RPMI7951 (cell line): ENCODE measurements around the gene DENND1A. TPM values are rescaled to one million over a fixed set of nuclear protein-coding genes. Genes with fewer than 3 reads are reported as not detected.

Experiments
- DNase-seq: peaks from one replicate; pipeline ENCODE4 v3.0.0-alpha.2; 2012; ENCODE audit warnings: low read depth
- total RNA-seq: library from RNA; depleted of rRNA; stranded (reverse); fragments of >200 nt; shearing (Covaris generic); gene quantifications from 2 replicates; pipeline ENCODE4 v1.2.3, GENCODE V29; 2014

The DENND1A gene
- total RNA-seq, 1 experiment from 2014 or later: 24.0 TPM

GRCh38 chr9:123391946-123392345 is 538.0 kb downstream of the DENND1A start:
- no peak for DNase-seq

GRCh38 chr9:123391233-123391632 is 538.7 kb downstream of the DENND1A start:
- no peak for DNase-seq

- DNase-seq: no peak
Observed at GRCh38 chr9:123390337-123391135, 539.4 kb downstream of the DENND1A start.

DNA sequence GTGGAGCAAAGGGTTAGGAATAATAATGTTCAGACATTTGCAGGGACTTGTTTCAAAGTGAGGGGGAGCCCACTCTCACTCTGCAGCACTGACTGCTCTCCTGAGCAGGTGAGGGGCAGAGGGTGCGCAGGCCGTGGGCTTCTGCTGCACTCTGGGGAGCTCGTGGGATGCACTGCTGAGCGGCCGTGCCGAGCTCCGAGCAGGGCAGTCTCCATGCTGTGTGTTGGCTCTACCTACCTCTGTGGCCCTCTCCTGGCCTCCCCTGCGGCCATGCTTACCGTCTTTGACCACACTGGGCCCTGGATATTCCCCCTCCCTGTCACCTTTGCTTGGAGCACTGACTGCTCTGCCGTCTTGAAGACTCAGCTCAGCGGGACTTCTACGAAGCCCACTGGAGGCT is 540.2 kb downstream of the DENND1A start:
- DNase-seq: no peak

- DNase-seq: no peak
Observed at GRCh38 chr9:123389070-123389469, 540.9 kb downstream of the DENND1A start.

DNA sequence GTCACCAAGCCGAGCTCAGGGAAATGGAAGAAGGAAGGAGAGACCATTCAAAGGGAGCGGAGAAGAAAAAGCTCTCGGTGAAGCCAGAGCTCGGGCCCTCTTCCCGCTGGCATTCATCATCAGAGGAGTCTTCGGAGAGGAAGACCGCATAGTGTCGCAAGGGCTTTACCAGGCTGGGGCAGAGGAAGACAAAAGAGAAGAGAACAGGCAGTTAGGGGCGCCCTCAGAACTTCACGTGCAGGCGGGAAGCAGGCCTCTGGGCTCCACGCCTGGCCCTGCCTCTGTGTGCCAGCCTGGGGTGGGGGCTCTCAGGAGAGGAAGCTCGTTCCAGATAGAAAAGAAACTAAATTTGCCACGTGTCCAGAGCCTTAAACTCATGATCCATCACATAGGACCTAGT is 542.2 kb downstream of the DENND1A start:
- no peak for DNase-seq

DNA sequence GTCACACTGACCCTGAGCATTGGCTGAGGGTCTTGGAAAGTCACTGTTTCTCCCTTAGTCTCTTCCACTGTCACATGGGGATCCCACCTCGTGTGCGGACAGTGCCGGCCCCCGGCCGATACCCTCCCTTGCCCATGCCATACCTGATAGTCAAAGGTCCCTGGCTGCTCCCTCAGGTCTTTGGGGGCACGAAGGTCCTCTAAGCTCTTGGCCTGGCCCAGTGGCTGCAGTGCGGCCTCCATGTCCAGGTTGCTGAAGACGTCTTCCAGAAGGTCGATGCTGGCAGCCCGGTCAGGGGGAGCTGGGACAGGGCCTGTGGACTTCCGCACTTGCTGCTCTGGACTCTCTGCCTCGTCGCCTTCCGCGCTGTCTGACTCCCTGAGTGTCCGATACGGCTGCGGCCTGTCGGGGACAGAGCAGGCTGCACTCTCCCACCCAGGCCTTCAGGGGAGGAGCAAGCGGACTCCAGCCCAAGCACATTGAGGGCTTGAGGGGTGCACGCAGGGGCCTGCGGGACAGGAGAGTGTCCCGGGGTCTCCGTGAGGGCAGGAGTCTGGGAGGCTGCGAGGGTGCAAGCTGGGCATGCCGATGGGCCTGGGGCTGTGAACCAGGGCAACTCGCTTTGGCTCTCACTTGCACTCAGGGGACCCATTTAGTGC is 546.3 kb downstream of the DENND1A start:
- DNase-seq: no peak

GRCh38 chr9:123382653-123383511 is 547.0 kb downstream of the DENND1A start:
- no peak for DNase-seq

- DNase-seq: no peak
Observed at GRCh38 chr9:123380852-123381705, 548.8 kb downstream of the DENND1A start.

- no peak for DNase-seq
Observed at GRCh38 chr9:123378956-123379660, 550.8 kb downstream of the DENND1A start.

- no peak for DNase-seq
Observed at GRCh38 chr9:123378025-123378424, 551.9 kb downstream of the DENND1A start.

- no peak for DNase-seq
Observed at GRCh38 chr9:123377211-123377971, 552.5 kb downstream of the DENND1A start.

GRCh38 chr9:123376218-123377071 is 553.5 kb downstream of the DENND1A start:
- DNase-seq: no peak

- peak; percentile 16 for DNase-seq
Observed at GRCh38 chr9:123375469-123376132, 554.3 kb downstream of the DENND1A start.

- DNase-seq: no peak
Observed at GRCh38 chr9:123373946-123374345, 556.0 kb downstream of the DENND1A start.

- no peak for DNase-seq
Observed at GRCh38 chr9:123373447-123373923, 556.4 kb downstream of the DENND1A start.

- no peak for DNase-seq
Observed at GRCh38 chr9:123372766-123373446, 557.0 kb downstream of the DENND1A start.
